Activated CD4-positive, alpha-beta T cell treated with anti-CD3 and anti-CD28 coated beads, Interleukin-2, amount 10 ng/mL, durations not matched to agents 7 days and 5 days (primary cell): Measurements from ENCODE around the gene USP54. TPM values are rescaled to one million over a fixed set of nuclear protein-coding genes. Genes with fewer than 3 reads are reported as not detected.
A peak's percentile ranks its signal among the peaks of the same experiment; 100 is the strongest.

Experiments
- CTCF ChIA-PET: fragments of 350-600 bp; sonication (Branson Sonifier 250); formaldehyde crosslinking; loops from one replicate; lab custom pipeline; 2021; ENCODE audit warnings: antibody characterized with exemption; lab: Charles Lee
- POLR2A ChIA-PET: fragments of 350-600 bp; sonication (Branson Sonifier 250); formaldehyde crosslinking; loops from one replicate; lab custom pipeline; 2021; ENCODE audit warnings: antibody characterized with exemption; lab: Charles Lee
- DNase-seq: peaks from one replicate; pipeline ENCODE4 v3.0.0-alpha.2; 2020
- H3K27ac Mint-ChIP-seq: one replicate; pipeline ENCODE4 v1.8.0; 2021; ENCODE audit warnings: mild to moderate bottlenecking, moderate library complexity, mixed read lengths
- H3K27me3 Mint-ChIP-seq: one replicate; pipeline ENCODE4 v1.8.0; 2021; ENCODE audit warnings: mixed read lengths
- H3K36me3 Mint-ChIP-seq: one replicate; pipeline ENCODE4 v1.8.0; 2021; ENCODE audit warnings: low read depth, mixed read lengths
- H3K4me1 Mint-ChIP-seq: one replicate; pipeline ENCODE4 v1.8.0; 2021; ENCODE audit warnings: mixed read lengths
- H3K4me3 Mint-ChIP-seq: one replicate; pipeline ENCODE4 v1.8.0; 2021; ENCODE audit warnings: mild to moderate bottlenecking, moderate library complexity, mixed read lengths
- H3K9me3 Mint-ChIP-seq: one replicate; pipeline ENCODE4 v1.8.0; 2021; ENCODE audit warnings: mixed read lengths
- total RNA-seq, 2 experiments: library from RNA; stranded (reverse); gene quantifications; one replicate each; pipeline ENCODE4 v1.2.3, GENCODE V29; 2021

The USP54 gene
- total RNA-seq, 2 experiments from 2014 or later: 2.6 to 2.7 TPM

- H3K27me3 Mint-ChIP-seq: peaks cover 5% of the 10 kb centered on the region
- H3K27ac Mint-ChIP-seq: no peak overlapping the region
- H3K4me1 Mint-ChIP-seq: no peaks in the 10 kb centered on the region
- no peaks in the 10 kb centered on the region for H3K9me3 Mint-ChIP-seq
- no peak for DNase-seq
- no peaks in the 10 kb centered on the region for H3K36me3 Mint-ChIP-seq
- ChIA-PET CTCF (interaction anchor here (0.6 to 0.7 kb wide), 2 partner anchors 71 to 178 kb away, joined by 3 read pairs; no protein-coding TSS in a partner anchor), POLR2A (no interaction called here)
- no peak overlapping the region for H3K4me3 Mint-ChIP-seq
These were observed 39.6 kb downstream of the USP54 start for GRCh38 chr10:73551515-73551914.

- Mint-ChIP-seq H3K27ac (no peak overlapping the region), H3K4me3 (no peak overlapping the region), H3K4me1 (no peaks in the 10 kb centered on the region), H3K36me3 (no peaks in the 10 kb centered on the region), H3K9me3 (no peaks in the 10 kb centered on the region), H3K27me3 (no peaks in the 10 kb centered on the region)
- POLR2A ChIA-PET: no interaction called here
- no peak for DNase-seq
- CTCF ChIA-PET: no interaction called here
These were observed 45.8 kb downstream of the USP54 start for GRCh38 chr10:73545357-73545756.

GRCh38 chr10:73537709-73538108 is 53.4 kb downstream of the USP54 start:
- H3K36me3 Mint-ChIP-seq: no peaks in the 10 kb centered on the region
- DNase-seq: no peak
- H3K27me3 Mint-ChIP-seq: peaks cover 4% of the 10 kb centered on the region
- H3K4me3 Mint-ChIP-seq: no peak overlapping the region
- ChIA-PET CTCF (interaction anchor here (0.6 to 0.9 kb wide), 2 partner anchors 15 to 64 kb away, joined by 4 read pairs; no protein-coding TSS in a partner anchor), POLR2A (no interaction called here)
- no peaks in the 10 kb centered on the region for H3K9me3 Mint-ChIP-seq
- no peak overlapping the region for H3K27ac Mint-ChIP-seq
- peaks cover 18% of the 10 kb centered on the region for H3K4me1 Mint-ChIP-seq

GRCh38 chr10:73537288-73537687 is 53.9 kb downstream of the USP54 start:
- Mint-ChIP-seq H3K27me3 (peaks cover 4% of the 10 kb centered on the region), H3K4me3 (no peak overlapping the region), H3K9me3 (no peaks in the 10 kb centered on the region), H3K4me1 (peaks cover 18% of the 10 kb centered on the region), H3K27ac (no peak overlapping the region), H3K36me3 (no peaks in the 10 kb centered on the region)
- peak; percentile 27 for DNase-seq
- ChIA-PET POLR2A (no interaction called here), CTCF (interaction anchor here (1.9 kb wide), 1 partner anchor 108 kb away, joined by 4 read pairs; no protein-coding TSS in a partner anchor)

GRCh38 chr10:73534857-73535256 is 56.3 kb downstream of the USP54 start:
- ChIA-PET CTCF (no interaction called here), POLR2A (no interaction called here)
- H3K36me3 Mint-ChIP-seq: no peaks in the 10 kb centered on the region
- H3K27me3 Mint-ChIP-seq: peaks cover 4% of the 10 kb centered on the region
- H3K4me3 Mint-ChIP-seq: no peak overlapping the region
- H3K4me1 Mint-ChIP-seq: peaks cover 18% of the 10 kb centered on the region
- H3K27ac Mint-ChIP-seq: no peak overlapping the region
- no peaks in the 10 kb centered on the region for H3K9me3 Mint-ChIP-seq
- DNase-seq: no peak

- no peak overlapping the region for H3K4me3 Mint-ChIP-seq
- no peak overlapping the region for H3K27ac Mint-ChIP-seq
- H3K36me3 Mint-ChIP-seq: no peaks in the 10 kb centered on the region
- H3K4me1 Mint-ChIP-seq: no peaks in the 10 kb centered on the region
- no peaks in the 10 kb centered on the region for H3K9me3 Mint-ChIP-seq
- POLR2A ChIA-PET: no interaction called here
- DNase-seq: peak; percentile 80
- no peaks in the 10 kb centered on the region for H3K27me3 Mint-ChIP-seq
- CTCF ChIA-PET: interaction anchor here (0.7 to 3.4 kb wide), 7 partner anchors 10 to 214 kb away, joined by 3 to 28 read pairs (median 6); partner anchors contain the start of gene MYOZ1
These were observed 61.9 kb downstream of the USP54 start for GRCh38 chr10:73529089-73529832.

- POLR2A ChIA-PET: interaction anchor here (0.6 kb wide), 1 partner anchor 79 kb away, joined by 3 read pairs; no protein-coding TSS in a partner anchor
- CTCF ChIA-PET: no interaction called here
- Mint-ChIP-seq H3K4me3 (no peak overlapping the region), H3K4me1 (no peaks in the 10 kb centered on the region), H3K27me3 (no peaks in the 10 kb centered on the region), H3K36me3 (no peaks in the 10 kb centered on the region), H3K9me3 (no peaks in the 10 kb centered on the region), H3K27ac (no peak overlapping the region)
- no peak for DNase-seq
These were observed 68.9 kb downstream of the USP54 start for GRCh38 chr10:73522263-73522662.

GRCh38 chr10:73519336-73519735 is 71.8 kb downstream of the USP54 start:
- no peaks in the 10 kb centered on the region for H3K27me3 Mint-ChIP-seq
- H3K36me3 Mint-ChIP-seq: no peaks in the 10 kb centered on the region
- no peak overlapping the region for H3K4me3 Mint-ChIP-seq
- H3K4me1 Mint-ChIP-seq: no peaks in the 10 kb centered on the region
- H3K27ac Mint-ChIP-seq: no peak overlapping the region
- ChIA-PET POLR2A (no interaction called here), CTCF (interaction anchor here (0.9 to 1.9 kb wide), 4 partner anchors 9 to 124 kb away, joined by 3 to 7 read pairs (median 4); no protein-coding TSS in a partner anchor)
- no peaks in the 10 kb centered on the region for H3K9me3 Mint-ChIP-seq
- DNase-seq: no peak

GRCh38 chr10:73517166-73517888 is 73.8 kb downstream of the USP54 start:
- no peak overlapping the region for H3K27ac Mint-ChIP-seq
- CTCF ChIA-PET: interaction anchor here (1.1 to 1.6 kb wide), 3 partner anchors 11 to 14 kb away, joined by 3 to 6 read pairs (median 4); no protein-coding TSS in a partner anchor
- no peaks in the 10 kb centered on the region for H3K9me3 Mint-ChIP-seq
- no peak for DNase-seq
- POLR2A ChIA-PET: no interaction called here
- no peaks in the 10 kb centered on the region for H3K27me3 Mint-ChIP-seq
- no peak overlapping the region for H3K4me3 Mint-ChIP-seq
- no peaks in the 10 kb centered on the region for H3K4me1 Mint-ChIP-seq
- no peaks in the 10 kb centered on the region for H3K36me3 Mint-ChIP-seq

- Mint-ChIP-seq H3K4me3 (no peak overlapping the region), H3K9me3 (no peaks in the 10 kb centered on the region), H3K4me1 (peaks cover 2% of the 10 kb centered on the region), H3K36me3 (no peaks in the 10 kb centered on the region), H3K27me3 (no peaks in the 10 kb centered on the region), H3K27ac (no peak overlapping the region)
- CTCF ChIA-PET: interaction anchor here (1.6 kb wide), 1 partner anchor 17 kb away, joined by 3 read pairs; no protein-coding TSS in a partner anchor
- POLR2A ChIA-PET: no interaction called here
- no peak for DNase-seq
These were observed 78.9 kb downstream of the USP54 start for GRCh38 chr10:73512207-73512743.

GRCh38 chr10:73509695-73510094 is 81.4 kb downstream of the USP54 start:
- Mint-ChIP-seq H3K36me3 (peaks cover 6% of the 10 kb centered on the region), H3K4me3 (no peak overlapping the region), H3K4me1 (peaks cover 2% of the 10 kb centered on the region), H3K27me3 (no peaks in the 10 kb centered on the region), H3K27ac (no peak overlapping the region), H3K9me3 (no peaks in the 10 kb centered on the region)
- ChIA-PET CTCF (interaction anchor here (0.7 to 1.3 kb wide), 3 partner anchors 10 to 134 kb away, joined by 3 read pairs; no protein-coding TSS in a partner anchor), POLR2A (no interaction called here)
- peak; percentile 14 for DNase-seq

- no peaks in the 10 kb centered on the region for H3K27me3 Mint-ChIP-seq
- no peaks in the 10 kb centered on the region for H3K9me3 Mint-ChIP-seq
- peaks cover 16% of the 10 kb centered on the region for H3K36me3 Mint-ChIP-seq
- ChIA-PET CTCF (interaction anchor here (1.5 kb wide), 1 partner anchor 11 kb away, joined by 6 read pairs; no protein-coding TSS in a partner anchor), POLR2A (no interaction called here)
- H3K27ac Mint-ChIP-seq: no peak overlapping the region
- DNase-seq: no peak
- H3K4me1 Mint-ChIP-seq: peaks cover 9% of the 10 kb centered on the region
- no peak overlapping the region for H3K4me3 Mint-ChIP-seq
These were observed 84.7 kb downstream of the USP54 start for GRCh38 chr10:73506491-73506890.
